Mesodermal cell (in vitro differentiated cells): ENCODE data around the gene GPD1L.

Source experiments
- H3K27ac ChIP-seq: 2 replicates; pipeline ENCODE4 v1.7.0; 2013; ENCODE audit warnings: mild to moderate bottlenecking, low read depth, low read length, moderate library complexity; ENCODE audit not compliant: severe bottlenecking
- H3K36me3 ChIP-seq: 2 replicates; pipeline ENCODE4 v1.7.1; 2013; ENCODE audit warnings: mild to moderate bottlenecking, low read length, moderate library complexity; ENCODE audit not compliant: control insufficient read depth, insufficient read depth
- H3K4me1 ChIP-seq: one replicate; pipeline ENCODE4 v1.7.1; 2013; ENCODE audit warnings: mild to moderate bottlenecking, low read length; ENCODE audit not compliant: insufficient read depth, control insufficient read depth, poor library complexity, severe bottlenecking
- H3K4me3 ChIP-seq: 2 replicates; pipeline ENCODE4 v1.7.0; 2013; ENCODE audit warnings: low read length, control low read depth, mild to moderate bottlenecking; ENCODE audit not compliant: insufficient read depth, poor library complexity, severe bottlenecking; ENCODE audit errors: extremely low read depth
- H3K9me3 ChIP-seq: 2 replicates; pipeline ENCODE4 v1.7.1; 2013; ENCODE audit warnings: mild to moderate bottlenecking, low read length, moderate library complexity; ENCODE audit not compliant: control insufficient read depth
- WGBS, 2 experiments: methylation state at CpG; one replicate each; pipeline ENCODE4 v1.1.5; 2013; ENCODE audit warnings: missing lambda C conversion rate in 2 of 2; ENCODE audit not compliant: insufficient coverage in 2 of 2; 5-methylcytosine and 5-hydroxymethylcytosine counted together

GPD1L gene

GRCh38 chr3:32197991-32198390, 91.6 kb downstream of the GPD1L start:
- Histone ChIP-seq H3K9me3 (no peaks in the 10 kb centered on the region), H3K4me3 (no peak overlapping the region), H3K36me3 (no peaks in the 10 kb centered on the region), H3K4me1 (no peaks in the 10 kb centered on the region), H3K27ac (no peak overlapping the region)
- 100% methylated on average over 1 of the region's 1 CpG; no CpG with 5 or more reads in 1 of the 2 experiments for WGBS, 2 experiments

- no peak overlapping the region for H3K4me3 ChIP-seq
- H3K4me1 ChIP-seq: no peaks in the 10 kb centered on the region
- no peak overlapping the region for H3K27ac ChIP-seq
- no peaks in the 10 kb centered on the region for H3K36me3 ChIP-seq
- WGBS, 2 experiments: 96 to 97% methylated on average over 3 of the region's 3 CpGs
- no peaks in the 10 kb centered on the region for H3K9me3 ChIP-seq
These were observed 92.3 kb downstream of the GPD1L start for GRCh38 chr3:32198714-32199113.

- Histone ChIP-seq H3K36me3 (no peaks in the 10 kb centered on the region), H3K9me3 (no peaks in the 10 kb centered on the region), H3K4me1 (no peaks in the 10 kb centered on the region), H3K4me3 (no peak overlapping the region), H3K27ac (no peak overlapping the region)
- 95 to 97% methylated on average over 7 of the region's 7 CpGs for WGBS, 2 experiments
These were observed 94.1 kb downstream of the GPD1L start for GRCh38 chr3:32200490-32200889.

- 93 to 94% methylated on average over 8 to 9 of the region's 10 CpGs for WGBS, 2 experiments
- H3K4me3 ChIP-seq: no peak overlapping the region
- H3K36me3 ChIP-seq: no peaks in the 10 kb centered on the region
- H3K4me1 ChIP-seq: no peaks in the 10 kb centered on the region
- no peak overlapping the region for H3K27ac ChIP-seq
- no peaks in the 10 kb centered on the region for H3K9me3 ChIP-seq
These were observed 94.8 kb downstream of the GPD1L start for GRCh38 chr3:32200992-32201758.

GRCh38 chr3:32202496-32202895, 96.1 kb downstream of the GPD1L start:
- Histone ChIP-seq H3K27ac (no peak overlapping the region), H3K9me3 (no peaks in the 10 kb centered on the region), H3K36me3 (no peaks in the 10 kb centered on the region), H3K4me1 (no peaks in the 10 kb centered on the region), H3K4me3 (no peak overlapping the region)
- 75 to 100% methylated on average over 1 of the region's 1 CpG for WGBS, 2 experiments

GRCh38 chr3:32203854-32204253, 97.4 kb downstream of the GPD1L start:
- Histone ChIP-seq H3K27ac (no peak overlapping the region), H3K4me1 (no peaks in the 10 kb centered on the region), H3K9me3 (no peaks in the 10 kb centered on the region), H3K4me3 (no peak overlapping the region), H3K36me3 (no peaks in the 10 kb centered on the region)

- Histone ChIP-seq H3K9me3 (no peaks in the 10 kb centered on the region), H3K36me3 (no peaks in the 10 kb centered on the region), H3K4me3 (no peak overlapping the region), H3K4me1 (no peaks in the 10 kb centered on the region), H3K27ac (no peak overlapping the region)
- 86 to 100% methylated on average over 2 of the region's 4 CpGs for WGBS, 2 experiments
These were observed 102.0 kb downstream of the GPD1L start for GRCh38 chr3:32208447-32208846.

GRCh38 chr3:32215185-32215584, 108.8 kb downstream of the GPD1L start:
- no peak overlapping the region for H3K27ac ChIP-seq

GRCh38 chr3:32216172-32216783, 109.9 kb downstream of the GPD1L start:
- WGBS, 2 experiments: 68 to 76% methylated on average over 5 to 8 of the region's 10 CpGs
- H3K4me3 ChIP-seq: no peak overlapping the region
- no peaks in the 10 kb centered on the region for H3K4me1 ChIP-seq
- H3K36me3 ChIP-seq: no peaks in the 10 kb centered on the region
- no peak overlapping the region for H3K27ac ChIP-seq
- H3K9me3 ChIP-seq: no peaks in the 10 kb centered on the region

More at GRCh38 chr3:32215185-32215584, 108.8 kb downstream of the GPD1L start:
- H3K36me3 ChIP-seq: no peaks in the 10 kb centered on the region
- no CpG with 5 or more reads among the region's 2 CpGs for WGBS, 2 experiments
- H3K9me3 ChIP-seq: no peaks in the 10 kb centered on the region
- no peaks in the 10 kb centered on the region for H3K4me1 ChIP-seq
- no peak overlapping the region for H3K4me3 ChIP-seq

- H3K4me3 ChIP-seq: no peak overlapping the region
- no peaks in the 10 kb centered on the region for H3K36me3 ChIP-seq
- whole genome bisulfite sequencing, 2 experiments: 88 to 90% methylated on average over 2 of the region's 2 CpGs
- H3K27ac ChIP-seq: no peak overlapping the region
- no peaks in the 10 kb centered on the region for H3K4me1 ChIP-seq
- H3K9me3 ChIP-seq: no peaks in the 10 kb centered on the region
These were observed 110.9 kb downstream of the GPD1L start for GRCh38 chr3:32217339-32217738.
